A673 (cell line): Measurements from ENCODE around the gene DIRAS3. TPM values are rescaled to one million over a fixed set of nuclear protein-coding genes. Genes with fewer than 3 reads are reported as not detected.
"Not testable (repeated sequence)": the region's sequence is repeated elsewhere in the genome, so short reads cannot be mapped to it uniquely, and the experiment has no call there.

Experiments used
- BruUV-seq: library from RNA; stranded (reverse); fragments of 400-500 nt; replicated peaks from 2 replicates; lab custom pipeline; 2021; lab: Mats Ljungman, UMichigan
- CTCF ChIA-PET: fragments of 300-600 bp; sonication (Branson Sonifier 250); formaldehyde crosslinking; loops from one replicate; lab custom pipeline; 2022; ENCODE audit warnings: antibody characterized with exemption; lab: Charles Lee
- POLR2A ChIA-PET: fragments of 300-600 bp; sonication (Branson Sonifier 250); formaldehyde crosslinking; loops from one replicate; lab custom pipeline; 2022; ENCODE audit warnings: antibody characterized with exemption; ENCODE audit not compliant: low non-redundant PET; lab: Charles Lee
- DNase-seq: peaks from one replicate; pipeline ENCODE4 v3.0.0-alpha.2; 2015; ENCODE audit warnings: low spot score
- H3K27ac ChIP-seq: fragments of 200-600 bp; sonication (generic); 2 replicates; pipeline ENCODE4 v1.5.1; 2016; ENCODE audit warnings: mixed run types, low read depth, mild to moderate bottlenecking, mixed read lengths, antibody characterized with exemption, low read length; ENCODE audit not compliant: poor library complexity, severe bottlenecking
- H3K27me3 ChIP-seq: fragments of 200-600 bp; sonication (generic); replicated peaks from 2 replicates; pipeline ENCODE4 v1.6.1; 2017; ENCODE audit warnings: mixed run types, low read depth, mild to moderate bottlenecking, mixed read lengths, antibody characterized with exemption, low read length; ENCODE audit not compliant: insufficient read depth, poor library complexity
- H3K36me3 ChIP-seq: fragments of 200-600 bp; sonication (generic); 2 replicates; pipeline ENCODE4 v1.6.1; 2016; ENCODE audit warnings: mixed run types, mild to moderate bottlenecking, mixed read lengths, antibody characterized with exemption, low read length; ENCODE audit not compliant: insufficient read depth, poor library complexity, severe bottlenecking
- H3K4me1 ChIP-seq: fragments of 200-600 bp; sonication (generic); 2 replicates; pipeline ENCODE4 v1.6.1; 2017; ENCODE audit warnings: mixed run types, mild to moderate bottlenecking, mixed read lengths, antibody characterized with exemption, low read length; ENCODE audit not compliant: insufficient read depth, poor library complexity, severe bottlenecking
- H3K4me3 ChIP-seq: fragments of 200-600 bp; sonication (generic); 2 replicates; pipeline ENCODE4 v1.5.1; 2016; ENCODE audit warnings: low read depth, mixed run types, mild to moderate bottlenecking, mixed read lengths, low read length; ENCODE audit not compliant: poor library complexity, severe bottlenecking
- H3K9me3 ChIP-seq: fragments of 200-600 bp; sonication (generic); 2 replicates; pipeline ENCODE4 v1.6.1; 2016; ENCODE audit warnings: mixed run types, low read depth, mild to moderate bottlenecking, mixed read lengths, antibody characterized with exemption, low read length; ENCODE audit not compliant: poor library complexity, severe bottlenecking
- EZH2 ChIP-seq: fragments of 200-600 bp; sonication (generic); IDR thresholded peaks from 2 replicates; pipeline ENCODE4 v1.6.1; 2017; ENCODE audit warnings: borderline replicate concordance, low read depth, mild to moderate bottlenecking, mixed read lengths, antibody characterized with exemption, low read length; ENCODE audit not compliant: poor library complexity, severe bottlenecking
- intact Hi-C: fragments of 100-400 bp; cut with micrococcal nuclease; formaldehyde crosslinking; loops from one replicate; pipeline ENCODE4 v1.10.0; 2022; ENCODE audit not compliant: unreplicated experiment
- total RNA-seq: library from RNA; stranded (reverse); gene quantifications from 2 replicates; pipeline ENCODE4 v1.2.3, GENCODE V29; 2021
- TF ChIP-seq, protein P1 (sequence below): fragments of 300-800, 200-600 bp; sonication (generic); conservative IDR thresholded peaks from 2 replicates; pipeline ENCODE4 v1.5.1; 2017; ENCODE audit warnings: low read depth, mild to moderate bottlenecking, antibody characterized with exemption, low read length, moderate library complexity, mixed read lengths

Gene DIRAS3
- total RNA-seq, 1 experiment from 2014 or later = 1.1 TPM

DNA sequence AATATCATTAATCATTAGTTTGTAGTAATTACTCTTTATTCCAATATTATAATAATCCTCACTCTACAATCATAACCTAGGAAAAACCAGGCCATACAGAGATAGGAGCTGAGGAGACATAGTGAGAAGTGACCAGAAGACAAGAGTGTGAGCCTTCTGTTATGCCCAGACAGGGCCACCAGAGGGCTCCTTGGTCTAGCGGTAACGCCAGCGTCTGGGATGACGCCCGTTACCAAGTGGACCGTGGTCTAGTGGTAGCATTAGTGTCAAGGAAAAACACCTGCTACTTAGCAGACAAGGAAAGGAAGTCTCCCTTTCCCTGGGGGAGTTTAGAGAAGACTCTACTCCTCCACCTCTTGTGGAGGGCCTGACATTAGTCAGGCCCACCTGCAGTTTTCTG, 7.6 kb upstream of the DIRAS3 start:
- H3K36me3 ChIP-seq, H3K27me3 ChIP-seq, H3K9me3 ChIP-seq, intact Hi-C loops, BruUV-seq, POLR2A ChIA-PET, H3K4me3 ChIP-seq, DNase-seq, H3K27ac ChIP-seq, CTCF ChIA-PET, H3K4me1 ChIP-seq: not testable (repeated sequence)
- TF ChIP-seq, protein P1, sequence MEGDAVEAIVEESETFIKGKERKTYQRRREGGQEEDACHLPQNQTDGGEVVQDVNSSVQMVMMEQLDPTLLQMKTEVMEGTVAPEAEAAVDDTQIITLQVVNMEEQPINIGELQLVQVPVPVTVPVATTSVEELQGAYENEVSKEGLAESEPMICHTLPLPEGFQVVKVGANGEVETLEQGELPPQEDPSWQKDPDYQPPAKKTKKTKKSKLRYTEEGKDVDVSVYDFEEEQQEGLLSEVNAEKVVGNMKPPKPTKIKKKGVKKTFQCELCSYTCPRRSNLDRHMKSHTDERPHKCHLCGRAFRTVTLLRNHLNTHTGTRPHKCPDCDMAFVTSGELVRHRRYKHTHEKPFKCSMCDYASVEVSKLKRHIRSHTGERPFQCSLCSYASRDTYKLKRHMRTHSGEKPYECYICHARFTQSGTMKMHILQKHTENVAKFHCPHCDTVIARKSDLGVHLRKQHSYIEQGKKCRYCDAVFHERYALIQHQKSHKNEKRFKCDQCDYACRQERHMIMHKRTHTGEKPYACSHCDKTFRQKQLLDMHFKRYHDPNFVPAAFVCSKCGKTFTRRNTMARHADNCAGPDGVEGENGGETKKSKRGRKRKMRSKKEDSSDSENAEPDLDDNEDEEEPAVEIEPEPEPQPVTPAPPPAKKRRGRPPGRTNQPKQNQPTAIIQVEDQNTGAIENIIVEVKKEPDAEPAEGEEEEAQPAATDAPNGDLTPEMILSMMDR = 0 out of 2 replicates have a peak, but pooled peaks have one; percentile 22

- TF ChIP-seq EZH2 = no peak
- TF ChIP-seq, protein P1 = 0 out of 2 replicates have a peak, but pooled peaks have one; percentile 26
- POLR2A ChIA-PET = no interaction called here
- BruUV-seq = no TSS peak
- DNase-seq = no peak
- Histone ChIP-seq H3K36me3 (no peaks in the 10 kb centered on the region), H3K4me3 (no peak overlapping the region), H3K9me3 (no peaks in the 10 kb centered on the region), H3K4me1 (no peaks in the 10 kb centered on the region), H3K27me3 (no peaks in the 10 kb centered on the region), H3K27ac (no peak overlapping the region)
- intact Hi-C loops = no loop called here
- CTCF ChIA-PET = no interaction called here
Observed at GRCh38 chr1:68057564-68057963, 7.1 kb upstream of the DIRAS3 start.

- no peaks in the 10 kb centered on the region for H3K36me3 ChIP-seq
- ChIA-PET POLR2A (no interaction called here), CTCF (no interaction called here)
- no peak for DNase-seq
- BruUV-seq = no TSS peak
- no peaks in the 10 kb centered on the region for H3K9me3 ChIP-seq
- H3K4me3 ChIP-seq = no peak overlapping the region
- H3K27ac ChIP-seq = no peak overlapping the region
- no peak for TF ChIP-seq EZH2
- TF ChIP-seq, protein P1 = no peak
- intact Hi-C loops = no loop called here
- H3K4me1 ChIP-seq = no peaks in the 10 kb centered on the region
- no peaks in the 10 kb centered on the region for H3K27me3 ChIP-seq
Observed at GRCh38 chr1:68057050-68057449, 6.6 kb upstream of the DIRAS3 start.
